Cerebellar nuclear complex (tissue), 1 donor: ENCODE data around the gene SPATA33.
"Not testable (repeated sequence)": the region's sequence is repeated elsewhere in the genome, so short reads cannot be mapped to it uniquely, and the experiment has no call there.

Experiments used
- DNase-seq, 2 experiments: peaks; one replicate each; lab custom pipeline; 2025; lab: John Stamatoyannopoulos, UW

The SPATA33 gene

DNA sequence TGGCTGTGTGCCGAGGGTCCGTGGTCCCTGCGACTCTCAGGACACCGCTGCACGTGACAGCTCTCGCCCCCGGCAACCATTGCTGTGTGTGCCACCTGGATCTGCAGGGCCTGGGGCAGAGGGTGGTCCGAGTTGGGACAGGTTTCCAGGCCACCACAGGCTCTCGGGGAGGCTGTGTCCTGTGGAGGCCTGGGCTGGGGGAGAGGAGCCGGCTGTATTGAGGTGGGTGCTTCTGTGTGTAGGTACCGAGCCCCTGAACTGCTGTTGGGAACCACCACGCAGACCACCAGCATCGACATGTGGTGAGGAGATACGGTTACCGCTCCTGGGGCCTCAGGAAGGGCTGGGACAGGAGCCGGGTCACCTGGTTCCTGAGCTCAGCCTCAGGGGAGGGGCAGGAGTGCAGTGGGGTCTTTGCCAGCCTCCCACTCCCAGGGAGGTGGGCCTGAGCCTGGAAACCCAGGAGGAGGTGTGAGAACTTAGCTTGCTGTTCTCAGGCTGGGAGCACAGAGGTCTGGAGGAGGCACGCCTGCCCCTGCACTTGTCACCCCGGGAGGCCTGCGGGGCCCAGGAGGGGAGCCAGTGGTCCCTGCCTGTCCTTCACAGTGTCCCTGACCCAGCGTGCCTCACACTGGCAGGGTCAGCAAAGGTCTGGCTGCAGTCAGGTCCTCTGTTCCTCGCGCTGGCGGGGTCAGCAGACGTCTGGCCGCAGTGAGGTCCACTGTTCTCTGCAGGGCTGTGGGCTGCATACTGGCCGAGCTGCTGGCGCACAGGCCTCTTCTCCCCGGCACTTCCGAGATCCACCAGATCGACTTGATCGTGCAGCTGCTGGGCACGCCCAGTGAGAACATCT lies 36.5 kb downstream of the SPATA33 start:
- no peak for DNase-seq

DNA sequence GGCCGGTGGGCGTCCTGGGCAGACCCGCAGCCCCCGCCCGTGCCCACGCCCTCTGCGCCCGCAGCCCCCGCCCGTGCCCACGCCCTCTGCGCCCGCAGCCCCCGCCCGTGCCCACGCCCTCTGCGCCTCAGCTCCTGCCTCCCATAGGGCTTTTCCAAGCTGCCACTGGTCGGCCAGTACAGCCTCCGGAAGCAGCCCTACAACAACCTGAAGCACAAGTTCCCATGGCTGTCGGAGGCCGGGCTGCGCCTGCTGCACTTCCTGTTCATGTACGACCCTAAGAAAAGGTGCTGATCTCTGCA lies 37.1 kb downstream of the SPATA33 start:
- DNase-seq, result not testable (repeated sequence)

DNA sequence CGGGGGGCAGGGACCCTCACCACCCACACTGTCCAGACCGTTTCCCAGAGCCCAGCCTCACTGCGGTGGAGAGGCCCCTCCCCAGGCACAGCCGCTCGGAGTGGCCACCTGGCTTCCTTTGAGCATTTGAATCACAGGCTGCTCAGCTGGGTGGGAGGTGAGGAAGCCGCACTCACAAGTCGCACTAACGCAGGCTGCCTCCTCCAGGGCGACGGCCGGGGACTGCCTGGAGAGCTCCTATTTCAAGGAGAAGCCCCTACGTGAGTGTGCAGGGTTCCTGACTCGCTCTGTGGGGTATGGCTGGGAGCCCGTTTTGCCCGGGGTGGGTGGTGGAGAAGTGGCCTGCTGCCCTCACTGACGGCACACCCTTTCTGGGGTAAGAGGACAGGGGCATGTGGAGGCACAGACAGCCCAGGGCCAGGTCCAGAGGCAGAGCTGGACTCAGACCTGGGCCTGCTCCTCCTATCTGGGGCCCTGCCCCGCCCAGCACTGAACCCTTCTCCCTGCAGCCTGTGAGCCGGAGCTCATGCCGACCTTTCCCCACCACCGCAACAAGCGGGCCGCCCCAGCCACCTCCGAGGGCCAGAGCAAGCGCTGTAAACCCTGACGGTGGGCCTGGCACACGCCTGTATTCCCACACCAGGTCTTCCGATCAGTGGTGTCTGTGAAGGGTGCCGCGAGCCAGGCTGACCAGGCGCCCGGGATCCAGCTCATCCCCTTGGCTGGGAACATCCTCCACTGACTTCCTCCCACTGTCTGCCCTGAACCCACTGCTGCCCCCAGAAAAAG lies 37.6 kb downstream of the SPATA33 start:
- DNase-seq, result no peak

DNA sequence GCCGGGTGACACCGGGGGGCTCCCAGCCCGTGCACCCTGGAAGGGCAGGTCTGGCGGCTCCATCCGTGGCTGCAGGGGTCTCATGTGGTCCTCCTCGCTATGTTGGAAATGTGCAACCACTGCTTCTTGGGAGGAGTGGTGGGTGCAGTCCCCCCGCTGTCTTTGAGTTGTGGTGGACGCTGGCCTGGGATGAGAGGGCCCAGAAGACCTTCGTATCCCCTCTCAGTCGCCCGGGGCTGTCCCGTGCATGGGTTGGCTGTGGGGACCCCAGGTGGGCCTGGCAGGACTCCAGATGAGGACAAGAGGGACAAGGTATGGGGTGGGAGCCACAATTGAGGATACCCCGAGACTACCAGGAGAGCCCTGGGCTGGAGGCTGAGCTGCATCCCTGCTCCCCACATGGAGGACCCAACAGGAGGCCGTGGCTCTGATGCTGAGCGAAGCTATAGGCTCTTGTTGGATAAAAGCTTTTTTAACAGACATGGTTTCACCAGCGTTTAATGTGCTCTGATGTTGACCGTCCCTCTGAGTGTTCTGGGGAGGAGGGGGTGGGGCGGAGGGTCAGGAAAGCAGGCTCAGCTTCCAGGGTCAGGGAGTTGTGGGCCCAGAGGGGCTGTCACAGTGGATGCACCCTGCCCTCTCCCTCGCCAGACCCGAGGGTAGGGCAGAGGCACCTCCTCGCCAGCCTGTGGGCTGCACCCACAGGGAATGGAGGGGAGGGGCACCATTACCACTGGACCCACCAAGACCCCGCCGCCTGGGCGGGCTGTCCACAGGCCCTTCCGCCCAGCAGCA lies 38.4 kb downstream of the SPATA33 start:
- DNase-seq, result no peak

DNA sequence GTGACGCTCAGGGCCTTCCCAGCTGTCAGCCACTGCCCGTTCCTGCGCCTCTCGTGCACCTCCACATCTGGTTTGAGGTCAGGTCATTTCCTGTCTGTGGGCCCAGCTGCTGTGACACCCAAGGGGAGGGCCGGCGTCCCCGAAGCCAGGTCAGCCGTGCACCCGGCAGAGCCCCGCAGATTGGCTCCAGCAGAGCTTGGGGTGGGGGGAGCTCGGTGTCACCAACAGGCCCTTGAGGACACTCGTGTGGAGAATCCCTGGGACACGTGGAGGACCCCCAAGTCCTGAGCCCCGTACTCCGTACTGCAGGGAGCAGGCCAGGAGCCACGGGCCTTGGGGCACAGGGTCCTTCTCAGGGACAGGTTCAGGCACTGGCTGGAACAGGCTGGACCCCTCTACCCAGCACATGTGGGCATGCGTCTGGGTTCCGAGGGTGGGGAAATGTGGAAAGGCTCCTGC lies 39.1 kb downstream of the SPATA33 start:
- no peak for DNase-seq

DNA sequence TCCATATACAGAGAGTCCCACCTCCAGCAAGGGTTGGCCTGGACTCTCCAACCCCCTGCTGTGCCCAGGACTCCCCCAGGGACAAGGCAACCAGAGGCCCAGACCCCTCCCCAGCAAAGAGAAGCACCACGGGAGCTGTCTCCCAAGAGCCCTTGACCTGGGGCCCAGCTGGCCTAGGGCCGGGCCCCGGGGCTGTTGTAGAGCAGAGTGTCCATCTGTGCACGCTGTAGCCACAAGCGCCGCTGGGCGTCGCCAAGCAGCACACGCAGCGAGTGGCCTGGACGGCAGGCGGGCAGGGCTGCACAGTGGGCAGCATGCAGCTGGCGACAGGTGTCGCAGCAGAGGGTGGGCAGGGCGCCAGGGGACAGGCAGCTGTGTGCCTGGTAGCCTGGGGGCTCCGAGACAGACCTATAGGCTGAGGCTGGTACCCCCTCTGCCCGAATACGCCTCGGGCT lies 39.6 kb downstream of the SPATA33 start:
- no peak for DNase-seq

DNA sequence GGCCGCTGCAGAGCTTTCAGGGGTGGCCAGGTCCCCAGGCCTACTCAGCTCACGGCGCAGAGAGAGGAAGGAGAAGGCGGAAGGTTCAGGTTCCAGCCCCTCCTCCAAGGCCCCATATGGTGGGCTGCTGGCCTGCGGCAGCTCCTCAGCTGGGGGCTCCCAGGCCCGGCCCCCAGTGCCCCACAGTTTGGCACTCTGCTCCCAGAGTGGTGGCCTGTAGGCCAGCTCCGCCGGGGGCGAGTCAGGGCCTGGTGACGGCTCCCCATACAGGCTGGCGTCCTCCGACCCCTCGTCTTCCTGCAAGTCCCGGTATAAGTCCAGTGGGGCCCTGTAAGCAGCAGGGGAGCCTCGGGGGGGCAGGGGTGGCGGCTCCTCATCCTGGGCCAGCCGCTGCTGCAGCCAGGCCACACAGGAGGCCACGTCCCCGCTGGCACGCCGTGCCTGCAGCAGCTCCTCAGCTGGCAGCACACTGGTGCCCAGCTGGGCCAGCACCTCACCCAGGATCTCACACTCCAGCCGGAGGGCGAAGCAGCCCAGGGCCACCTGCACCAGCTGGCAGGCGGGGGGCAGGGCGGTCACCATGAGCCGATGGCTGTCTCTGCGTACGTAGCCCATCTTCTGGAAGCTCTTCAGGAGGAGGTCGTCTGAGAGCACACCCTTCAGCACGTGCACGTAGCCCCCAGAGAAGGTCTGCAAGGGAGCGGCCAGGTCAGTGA lies 40.1 kb downstream of the SPATA33 start:
- DNase-seq, result no peak

DNA sequence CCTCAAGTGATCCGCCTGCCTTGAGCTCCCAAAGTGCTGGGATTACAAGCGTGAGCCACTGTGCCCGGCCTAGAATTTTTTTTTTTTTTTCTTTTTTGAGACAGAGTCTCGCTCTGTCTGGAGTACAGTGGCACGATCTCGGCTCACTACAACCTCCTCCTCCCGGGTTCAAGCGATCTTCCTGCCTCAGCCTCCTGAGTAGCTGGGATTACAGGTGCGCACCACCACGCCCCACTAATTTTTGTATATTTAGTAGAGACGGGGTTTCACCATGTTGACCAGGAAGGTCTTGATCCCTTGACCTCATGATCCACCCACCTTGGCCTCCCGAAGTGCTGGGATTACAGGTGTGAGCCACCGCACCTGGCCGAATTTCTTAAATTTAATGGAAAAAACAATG lies 41.1 kb downstream of the SPATA33 start:
- DNase-seq, result not testable (repeated sequence)

DNA sequence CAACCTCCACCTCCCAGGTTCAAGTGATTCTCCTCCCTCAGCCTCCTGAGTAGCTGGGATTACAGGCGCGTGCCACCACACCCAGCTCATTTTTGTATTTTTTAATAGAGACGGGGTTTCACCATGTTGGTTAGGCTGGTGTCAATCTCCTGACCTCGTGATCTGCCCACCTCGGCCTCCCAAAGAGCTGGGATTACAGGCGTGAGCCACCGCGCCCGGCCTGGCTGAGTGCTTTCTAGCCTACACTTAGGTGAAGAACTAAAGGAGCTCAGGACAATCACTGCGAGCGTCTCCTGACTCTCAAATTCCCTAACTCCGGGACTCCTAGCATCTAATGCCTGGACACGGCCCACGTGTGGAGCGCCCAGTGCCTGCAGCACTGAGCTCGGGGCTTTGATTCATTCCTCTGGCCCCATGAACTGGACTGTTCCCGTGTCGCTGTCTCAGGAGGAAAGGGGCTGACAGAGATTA lies 42.0 kb downstream of the SPATA33 start:
- DNase-seq, result not testable (repeated sequence)

DNA sequence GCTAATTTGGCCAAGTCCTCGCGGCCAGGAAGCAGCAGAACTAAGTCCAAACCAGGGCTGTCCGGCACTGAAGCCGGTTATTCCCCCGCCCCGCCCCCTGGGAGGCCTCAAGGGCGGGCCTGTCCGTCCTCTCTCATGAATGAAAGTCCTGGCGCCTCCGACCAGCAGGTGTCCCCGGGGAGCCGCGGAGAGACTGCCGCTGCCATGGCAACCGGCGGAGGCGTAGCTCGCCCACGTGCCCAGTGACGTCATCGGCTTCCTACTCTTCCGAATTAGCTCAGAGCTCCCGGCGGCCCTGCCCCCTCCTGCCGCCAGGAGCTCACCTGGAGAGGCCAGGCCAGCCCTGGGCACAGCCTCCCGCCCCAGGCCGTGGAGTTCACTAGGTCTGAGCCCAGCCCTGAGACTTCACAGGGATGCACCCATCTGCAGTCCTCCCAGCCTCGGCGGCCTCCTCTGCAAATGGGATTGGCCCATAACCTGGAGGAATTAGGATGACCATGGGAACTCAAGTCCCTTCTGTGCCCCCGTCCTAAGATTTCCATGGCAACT lies 42.5 kb downstream of the SPATA33 start:
- DNase-seq, result peak; percentile 77 to 93

DNA sequence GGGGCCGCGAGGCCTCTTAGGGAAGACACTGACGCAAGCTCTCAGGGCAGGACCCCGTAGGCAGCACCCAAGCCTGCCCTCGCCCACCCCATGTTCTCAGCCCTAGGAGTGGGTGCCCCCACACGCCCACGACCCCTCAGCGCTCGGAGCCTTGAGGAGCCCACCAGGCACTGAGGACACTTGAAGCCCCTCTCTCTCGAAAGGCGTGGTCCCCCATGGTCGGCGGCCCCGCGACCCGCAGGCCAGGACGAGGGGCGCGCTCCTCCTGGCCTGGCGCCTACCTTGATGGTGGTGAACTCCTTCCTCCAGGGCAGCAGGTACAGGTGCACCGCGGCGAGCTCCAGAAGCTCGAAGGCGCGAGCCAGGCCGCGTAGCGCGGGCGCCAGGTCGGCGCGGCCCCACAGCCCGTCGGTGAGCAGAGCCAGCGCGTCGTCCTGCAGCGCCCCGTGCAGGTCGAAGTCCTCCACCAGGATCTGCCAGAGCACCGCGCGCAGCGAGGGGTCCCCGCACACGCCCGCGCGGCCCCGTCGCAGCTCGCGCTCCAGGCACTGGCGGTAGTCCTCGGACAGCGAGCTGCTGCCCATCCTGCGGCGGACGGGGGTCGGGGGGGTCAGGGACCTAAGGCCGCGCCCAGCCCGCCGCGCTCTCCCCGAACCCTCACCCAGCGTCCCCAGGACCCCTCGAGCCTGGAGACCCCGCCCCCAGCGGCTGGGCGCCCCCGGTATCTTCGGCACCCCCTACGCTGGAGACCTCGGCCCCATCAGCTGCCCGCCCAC lies 43.2 kb downstream of the SPATA33 start:
- DNase-seq, result no peak

DNA sequence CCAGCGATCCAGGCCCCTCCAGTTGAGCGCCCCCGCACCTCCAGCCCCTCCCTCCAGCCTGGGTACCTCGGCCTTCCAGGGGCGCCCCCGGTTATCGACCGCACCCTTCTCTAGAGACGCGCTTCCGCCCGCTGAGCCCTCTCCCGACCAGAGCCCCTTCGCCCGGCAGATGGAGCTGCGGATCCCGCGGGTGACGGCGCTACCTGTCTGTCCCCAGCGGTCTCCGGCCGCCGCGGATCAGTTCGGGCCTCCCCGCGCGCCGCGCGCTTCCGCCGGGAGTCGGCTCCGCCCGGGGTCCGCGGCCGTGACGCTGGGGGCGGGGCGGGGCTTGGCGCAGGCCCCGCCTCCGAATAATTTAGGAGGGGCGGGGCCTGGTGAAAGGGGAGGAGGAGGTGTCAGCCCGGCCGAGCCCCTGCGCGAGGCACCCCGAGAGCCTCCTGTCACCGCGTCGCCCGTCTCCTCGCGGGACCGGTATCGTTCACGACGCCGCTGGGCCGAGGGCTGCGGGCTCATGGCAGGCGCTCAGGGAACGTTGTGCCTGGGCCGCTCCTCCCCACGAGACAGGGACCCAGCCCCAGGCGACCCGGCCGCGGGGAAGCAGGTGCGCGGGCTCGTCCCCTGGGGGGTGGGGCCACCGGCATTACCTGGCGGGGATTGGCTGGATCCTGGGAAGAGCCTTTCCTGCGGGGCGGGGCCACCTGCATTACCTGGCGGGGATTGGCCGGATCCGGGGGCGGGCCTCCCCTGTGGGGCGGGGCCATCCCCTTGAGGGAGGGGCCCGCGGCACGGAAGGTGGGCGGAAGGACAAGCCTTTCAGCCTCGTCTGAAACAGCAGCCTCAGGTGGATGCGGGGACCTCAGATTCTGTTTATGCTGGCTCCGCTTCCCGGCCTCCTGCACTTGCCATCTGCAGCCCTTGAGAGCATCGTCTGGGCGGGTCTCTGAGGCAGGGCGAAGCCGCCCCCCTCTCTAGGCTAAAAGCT lies 44.1 kb downstream of the SPATA33 start, which contains the start of gene SPATA2L:
Gene SPATA2L, minus strand, starts transcription at position 281 of the 982 bp plus-strand sequence. CDS start 473 bp downstream, outside the sequence.
- DNase-seq, result peak in 1 of 2 experiments; percentile 91

DNA sequence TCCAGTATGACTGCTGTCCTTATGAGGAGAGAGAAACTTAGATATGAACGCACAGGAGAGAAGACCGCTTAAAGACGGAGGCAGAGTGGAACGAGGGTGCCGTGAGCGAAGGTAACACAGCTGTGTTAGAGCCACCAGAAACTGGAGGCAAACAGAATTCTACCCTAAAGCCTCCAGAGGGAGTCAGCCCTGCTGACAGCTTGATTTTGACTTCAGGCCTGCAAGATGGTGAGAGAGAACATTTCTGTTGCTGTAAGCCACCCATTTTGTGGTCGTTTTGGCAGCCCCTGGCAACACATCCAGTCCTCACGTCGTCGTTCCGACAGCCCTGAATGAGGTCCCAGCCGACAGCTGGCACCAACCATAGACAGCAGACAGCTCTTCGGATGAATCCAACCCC lies 46.6 kb downstream of the SPATA33 start:
- no peak for DNase-seq

DNA sequence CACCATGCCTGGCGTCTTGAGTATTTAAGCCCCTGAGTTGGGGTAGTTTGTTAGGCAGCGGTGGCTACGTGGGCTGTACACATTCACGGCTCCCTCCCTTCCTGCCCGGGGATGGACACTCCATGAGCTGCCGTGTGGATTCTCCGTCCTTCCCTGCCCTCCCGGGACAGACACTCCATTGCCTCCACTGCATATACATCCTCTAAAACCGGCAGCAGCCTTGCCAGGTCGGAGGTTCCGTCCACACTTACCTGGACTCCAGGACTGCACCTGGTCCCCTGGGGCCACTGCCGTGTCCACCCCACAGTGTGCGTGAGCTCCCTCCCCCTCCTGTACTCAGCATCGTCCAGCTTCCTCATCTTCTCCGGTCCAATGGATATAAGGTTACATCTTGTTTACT lies 47.4 kb downstream of the SPATA33 start:
- no peak for DNase-seq

DNA sequence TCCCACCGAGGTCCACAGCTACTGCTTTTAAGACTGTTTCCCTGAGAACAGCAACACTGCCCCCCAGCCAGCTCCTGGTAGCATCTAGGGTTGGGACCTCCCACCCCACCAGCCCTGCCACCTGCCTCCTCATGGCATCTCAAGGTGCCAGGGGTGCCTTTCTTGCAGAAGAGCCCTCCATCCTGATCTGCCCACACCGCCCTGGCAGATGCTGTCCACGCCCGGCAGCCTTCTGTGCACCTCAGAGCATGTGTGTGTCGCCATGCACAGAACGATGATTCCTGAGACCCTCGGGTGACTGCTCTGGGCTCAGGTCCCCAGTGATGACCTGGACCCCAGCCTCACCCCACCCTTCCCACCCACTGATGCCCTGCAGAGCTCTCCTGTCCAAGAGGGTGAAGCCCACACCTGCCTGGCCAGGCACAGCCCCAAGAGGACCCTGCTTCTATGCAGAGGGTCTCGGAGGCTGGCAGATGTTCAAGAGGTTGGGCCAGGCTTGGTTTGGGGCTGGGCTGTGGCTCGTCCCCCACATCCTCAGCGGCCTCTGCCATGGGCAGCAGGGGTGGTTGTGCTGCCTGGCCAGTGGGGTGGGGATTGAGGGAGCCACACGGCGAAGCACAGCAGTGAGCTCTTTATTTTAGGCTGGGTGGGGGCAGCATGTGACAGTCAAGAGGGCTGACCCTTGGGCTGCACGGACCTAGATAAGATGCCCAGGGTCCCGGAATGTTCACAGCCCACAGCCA lies 49.1 kb downstream of the SPATA33 start:
- DNase-seq, result no peak

DNA sequence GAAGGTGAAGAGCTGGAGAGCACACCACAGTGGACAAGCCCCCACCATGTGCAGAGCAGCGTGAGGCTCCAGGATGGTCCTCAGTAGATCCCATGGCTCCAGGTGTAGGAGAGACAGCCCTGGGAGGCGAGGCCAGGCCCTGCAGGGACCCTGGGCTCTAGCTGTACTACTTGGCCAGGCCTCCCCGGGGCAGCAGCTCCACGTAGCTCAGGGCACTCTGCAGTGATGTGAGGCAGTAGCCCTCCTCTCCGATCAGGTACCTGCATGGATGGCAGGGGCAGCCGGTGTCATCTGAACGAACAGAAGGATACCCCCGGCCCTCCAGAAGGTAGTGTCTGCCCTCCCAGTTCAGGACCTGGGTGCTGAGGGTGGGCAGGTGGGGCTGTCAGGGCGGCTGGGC lies 50.1 kb downstream of the SPATA33 start:
- DNase-seq, result no peak

DNA sequence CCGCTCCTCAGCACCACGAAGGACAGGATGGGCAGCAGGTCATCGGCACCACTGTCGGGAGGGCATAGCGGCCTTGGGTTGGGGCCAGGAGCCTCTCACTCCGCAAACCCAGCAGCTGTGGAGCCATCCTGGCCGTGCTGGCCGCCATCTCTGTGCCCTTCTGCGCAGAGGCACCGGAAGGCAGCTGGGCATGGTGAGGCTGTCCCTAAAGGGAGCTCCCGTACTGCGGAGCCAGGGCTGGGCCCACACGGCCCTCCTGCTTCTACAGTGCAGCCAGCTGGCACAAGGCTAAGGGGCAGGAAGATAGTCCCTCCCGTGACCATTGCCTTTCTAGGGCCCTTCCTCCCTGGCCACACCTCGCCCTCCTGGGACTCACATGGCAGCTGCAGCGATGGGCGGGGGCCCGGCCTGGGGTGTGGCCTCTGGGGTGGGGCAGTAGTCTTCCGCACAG lies 50.9 kb downstream of the SPATA33 start:
- no peak for DNase-seq

DNA sequence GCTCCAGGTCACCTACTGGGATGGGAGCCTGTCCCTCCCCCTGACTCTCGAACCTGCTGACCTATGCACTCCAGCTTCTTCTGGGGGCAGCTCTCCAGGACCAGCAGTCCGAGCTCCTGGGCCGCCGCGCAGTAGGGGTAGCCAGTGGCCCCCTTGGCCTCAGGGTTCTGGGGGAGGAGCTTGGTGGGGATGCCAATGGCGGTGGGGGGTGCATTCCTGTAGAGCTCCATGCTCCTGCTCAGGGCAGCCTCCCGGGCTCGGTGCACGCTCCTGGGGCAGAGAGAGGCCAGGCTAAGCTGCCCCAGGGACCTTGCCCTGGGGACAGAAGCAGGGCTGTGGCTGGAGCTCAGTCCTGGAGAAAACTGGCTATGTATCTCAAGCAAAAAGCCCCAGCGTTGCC lies 51.5 kb downstream of the SPATA33 start:
- DNase-seq, result no peak
